Measurements from ENCODE around the gene VAV1. TPM values are rescaled to one million over a fixed set of nuclear protein-coding genes. Genes with fewer than 3 reads are reported as not detected.

The VAV1 gene
- total and polyA plus RNA-seq, 9 donors, result 0.71 to 5.0 (median 2.0) TPM

- TF ChIP-seq POLR2A (IDR thresholded peaks at IDR 0.05), result no peak
- TF ChIP-seq EP300 (IDR thresholded peaks at IDR 0.05), result no peak
- TF ChIP-seq CTCF (IDR thresholded peaks at IDR 0.05), result no peak
- WGBS, 3 donors, result 83 to 88% (median 86%) methylated on average over 28 to 29 of the region's 29 CpGs
- no peak overlapping the region for H3K27ac ChIP-seq
Measured at GRCh38 chr19:6733338-6734095, 39.0 kb upstream of the VAV1 start.

GRCh38 chr19:6734096-6734696 lies 38.3 kb upstream of the VAV1 start:
- no peak overlapping the region for H3K27ac ChIP-seq
- 69 to 78% (median 70%) methylated on average over 17 to 20 of the region's 20 CpGs for WGBS, 3 donors
- no peaks in the 10 kb centered on the region for H3K9me3 ChIP-seq
- no peak overlapping the region for H3K4me3 ChIP-seq
- peaks cover 17% of the 10 kb centered on the region for H3K4me1 ChIP-seq (ENCODE audit: insufficient read depth)
- H3K36me3 ChIP-seq, result no peaks in the 10 kb centered on the region
- intact Hi-C loops (cut with DNase I), result no loop called here
- DNase-seq, result no peak
- no peak for TF ChIP-seq CTCF (IDR thresholded peaks at IDR 0.05)
- TF ChIP-seq EP300 (IDR thresholded peaks at IDR 0.05), result no peak
- TF ChIP-seq POLR2A (IDR thresholded peaks at IDR 0.05), result no peak
- H3K27me3 ChIP-seq, result no peaks in the 10 kb centered on the region

More at GRCh38 chr19:6733338-6734095, 39.0 kb upstream of the VAV1 start:
- H3K9me3 ChIP-seq, result no peaks in the 10 kb centered on the region
- intact Hi-C loops (cut with DNase I), result no loop called here
- no peak overlapping the region for H3K4me3 ChIP-seq
- no peaks in the 10 kb centered on the region for H3K36me3 ChIP-seq
- no peak for DNase-seq
- peaks cover 11% of the 10 kb centered on the region for H3K4me1 ChIP-seq (ENCODE audit: insufficient read depth)
- no peaks in the 10 kb centered on the region for H3K27me3 ChIP-seq

- 59 to 71% (median 65%) methylated on average over 15 of the region's 15 CpGs for WGBS, 3 donors
- intact Hi-C loops (cut with DNase I), result no loop called here
Measured at GRCh38 chr19:6735181-6735911, 37.2 kb upstream of the VAV1 start.

More at GRCh38 chr19:6735181-6735911, 37.2 kb upstream of the VAV1 start:
- TF ChIP-seq POLR2A (IDR thresholded peaks at IDR 0.05), result no peak
- no peak for TF ChIP-seq EP300 (IDR thresholded peaks at IDR 0.05)
- no peak for TF ChIP-seq CTCF (IDR thresholded peaks at IDR 0.05)
- Histone ChIP-seq H3K4me3 (no peak overlapping the region), H3K36me3 (no peaks in the 10 kb centered on the region), H3K9me3 (no peaks in the 10 kb centered on the region), H3K27me3 (no peaks in the 10 kb centered on the region), H3K4me1 (ENCODE audit: insufficient read depth) (peaks cover 17% of the 10 kb centered on the region), H3K27ac (peak overlapping the region; percentile 23 to 98)
- peak in 1 of 5 donors; percentile 39 for DNase-seq

All from ovary (tissue), 9 donors.